GM12892 (cell line): ENCODE measurements around the gene TUB.

Experiments
- POLR2A ChIP-seq: IDR thresholded peaks from 2 replicates; pipeline ENCODE4 v1.6.1; 2011; ENCODE audit warnings: low read depth, low read length, control low read depth
- POLR2AphosphoS5 ChIP-seq: IDR thresholded peaks from 2 replicates; pipeline ENCODE4 v1.6.1; 2011; ENCODE audit warnings: low read depth, low read length, control low read depth
- TAF1 ChIP-seq: IDR thresholded peaks from 2 replicates; pipeline ENCODE4 v1.6.1; 2011; ENCODE audit warnings: low read depth, mild to moderate bottlenecking, control low read depth, low read length, borderline replicate concordance

- TF ChIP-seq POLR2A (no peak), POLR2AphosphoS5 (no peak), TAF1 (no peak)
Measured at GRCh38 chr11:8075119-8075726, 5.8 kb upstream of the TUB start.
